ENCODE results near the gene FRMD6. TPM values are rescaled to one million over a fixed set of nuclear protein-coding genes. Genes with fewer than 3 reads are reported as not detected.

FRMD6 gene
- total RNA-seq, 1 donor from 2014 or later = 16.9 TPM

DNA sequence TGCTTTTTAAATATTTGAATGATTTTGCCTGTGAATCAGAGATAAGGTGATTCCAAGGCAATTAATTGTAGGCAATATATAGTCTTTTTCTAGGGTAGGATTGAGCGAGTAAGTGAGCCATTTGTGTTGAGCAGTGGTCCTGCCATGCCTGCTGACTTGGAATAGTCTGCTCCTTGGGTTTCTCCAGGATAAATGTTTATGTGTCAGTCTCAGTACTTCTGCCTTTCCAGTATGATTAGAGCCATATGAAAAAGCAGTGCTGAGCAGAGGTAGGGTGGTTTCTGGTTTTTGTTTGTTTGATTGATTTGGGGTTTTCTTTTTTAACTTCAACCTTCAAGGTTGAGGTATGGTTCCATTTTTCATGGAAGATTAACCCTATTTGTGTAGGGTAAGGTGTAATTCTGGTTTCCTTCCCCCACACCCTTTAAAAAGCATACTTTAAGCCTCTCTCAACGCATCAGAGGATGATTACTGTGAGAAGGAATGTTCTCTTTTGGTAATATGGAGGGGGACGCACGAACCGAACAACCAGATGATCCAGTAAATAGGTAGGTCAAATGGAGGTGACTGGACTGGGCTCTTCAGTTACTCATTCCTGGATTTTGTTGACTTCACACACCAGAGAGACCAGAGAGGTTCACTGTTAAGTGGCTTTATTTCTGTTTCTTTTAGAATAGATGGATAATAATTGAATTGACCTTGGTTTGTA is 22.7 kb downstream of the FRMD6 start:
- TF ChIP-seq, protein P1, sequence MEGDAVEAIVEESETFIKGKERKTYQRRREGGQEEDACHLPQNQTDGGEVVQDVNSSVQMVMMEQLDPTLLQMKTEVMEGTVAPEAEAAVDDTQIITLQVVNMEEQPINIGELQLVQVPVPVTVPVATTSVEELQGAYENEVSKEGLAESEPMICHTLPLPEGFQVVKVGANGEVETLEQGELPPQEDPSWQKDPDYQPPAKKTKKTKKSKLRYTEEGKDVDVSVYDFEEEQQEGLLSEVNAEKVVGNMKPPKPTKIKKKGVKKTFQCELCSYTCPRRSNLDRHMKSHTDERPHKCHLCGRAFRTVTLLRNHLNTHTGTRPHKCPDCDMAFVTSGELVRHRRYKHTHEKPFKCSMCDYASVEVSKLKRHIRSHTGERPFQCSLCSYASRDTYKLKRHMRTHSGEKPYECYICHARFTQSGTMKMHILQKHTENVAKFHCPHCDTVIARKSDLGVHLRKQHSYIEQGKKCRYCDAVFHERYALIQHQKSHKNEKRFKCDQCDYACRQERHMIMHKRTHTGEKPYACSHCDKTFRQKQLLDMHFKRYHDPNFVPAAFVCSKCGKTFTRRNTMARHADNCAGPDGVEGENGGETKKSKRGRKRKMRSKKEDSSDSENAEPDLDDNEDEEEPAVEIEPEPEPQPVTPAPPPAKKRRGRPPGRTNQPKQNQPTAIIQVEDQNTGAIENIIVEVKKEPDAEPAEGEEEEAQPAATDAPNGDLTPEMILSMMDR (IDR thresholded peaks at IDR 0.05; ENCODE audit: partially characterized antibody, unreplicated experiment) = no peak
- no peaks in the 10 kb centered on the region for H3K27me3 Mint-ChIP-seq (ENCODE audit: unreplicated experiment)
- DNase-seq = no peak
- H3K36me3 Mint-ChIP-seq (ENCODE audit: unreplicated experiment) = no peaks in the 10 kb centered on the region
- no peaks in the 10 kb centered on the region for H3K9me3 Mint-ChIP-seq (ENCODE audit: unreplicated experiment)
- no peak overlapping the region for H3K27ac Mint-ChIP-seq (ENCODE audit: unreplicated experiment)
- peaks cover 12% of the 10 kb centered on the region for H3K4me1 Mint-ChIP-seq (ENCODE audit: low read depth, unreplicated experiment)
- H3K4me3 Mint-ChIP-seq (ENCODE audit: unreplicated experiment) = no peak overlapping the region

DNA sequence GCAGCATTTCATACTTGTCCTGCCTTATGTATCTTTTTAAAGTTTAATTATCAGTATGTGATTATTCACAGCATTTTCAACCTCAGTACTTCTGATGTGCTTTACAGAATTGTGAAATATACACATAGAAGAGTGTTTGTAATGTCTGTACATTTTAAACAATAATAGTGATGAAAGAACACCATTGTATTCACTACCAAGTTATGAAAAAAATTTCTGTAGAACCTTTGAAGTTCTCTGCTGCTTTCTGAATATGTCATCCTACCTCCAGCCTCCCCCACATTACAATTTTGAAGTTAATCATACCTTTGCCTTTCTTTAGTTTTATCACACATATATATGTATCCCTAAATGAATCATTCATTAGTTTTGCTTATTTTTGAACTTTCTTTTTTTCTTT is 24.8 kb downstream of the FRMD6 start:
- no peak overlapping the region for H3K27ac Mint-ChIP-seq (ENCODE audit: unreplicated experiment)
- TF ChIP-seq, protein P1 (IDR thresholded peaks at IDR 0.05; ENCODE audit: partially characterized antibody, unreplicated experiment) = no peak
- no peaks in the 10 kb centered on the region for H3K9me3 Mint-ChIP-seq (ENCODE audit: unreplicated experiment)
- H3K4me3 Mint-ChIP-seq (ENCODE audit: unreplicated experiment) = no peak overlapping the region
- no peak for DNase-seq
- H3K36me3 Mint-ChIP-seq (ENCODE audit: unreplicated experiment) = no peaks in the 10 kb centered on the region
- peaks cover 14% of the 10 kb centered on the region for H3K4me1 Mint-ChIP-seq (ENCODE audit: low read depth, unreplicated experiment)
- no peaks in the 10 kb centered on the region for H3K27me3 Mint-ChIP-seq (ENCODE audit: unreplicated experiment)

DNA sequence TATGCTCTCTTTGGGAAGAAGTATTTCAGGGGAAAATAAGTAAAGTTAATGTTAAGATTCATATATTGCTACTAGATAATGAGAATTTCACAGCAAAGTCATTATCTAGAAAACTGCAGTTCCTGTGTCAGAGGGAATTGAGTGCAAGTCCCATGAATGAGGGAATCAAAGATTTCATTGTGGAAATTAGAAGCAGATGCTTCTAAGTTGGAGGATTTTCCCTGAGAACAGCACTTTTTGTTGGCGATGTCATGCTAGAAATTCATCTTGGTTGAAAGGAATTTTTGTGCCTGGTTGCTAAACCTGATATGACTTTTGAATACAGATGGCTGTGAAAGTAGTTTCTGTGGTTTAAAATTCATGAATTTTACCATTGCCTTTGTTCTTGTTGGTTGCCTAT is 25.6 kb downstream of the FRMD6 start:
- DNase-seq = no peak
- Mint-ChIP-seq H3K4me3 (ENCODE audit: unreplicated experiment) (no peak overlapping the region), H3K27ac (ENCODE audit: unreplicated experiment) (no peak overlapping the region), H3K36me3 (ENCODE audit: unreplicated experiment) (no peaks in the 10 kb centered on the region), H3K9me3 (ENCODE audit: unreplicated experiment) (no peaks in the 10 kb centered on the region), H3K4me1 (ENCODE audit: low read depth, unreplicated experiment) (peaks cover 14% of the 10 kb centered on the region), H3K27me3 (ENCODE audit: unreplicated experiment) (no peaks in the 10 kb centered on the region)
- TF ChIP-seq, protein P1 (IDR thresholded peaks at IDR 0.05; ENCODE audit: partially characterized antibody, unreplicated experiment) = no peak

DNA sequence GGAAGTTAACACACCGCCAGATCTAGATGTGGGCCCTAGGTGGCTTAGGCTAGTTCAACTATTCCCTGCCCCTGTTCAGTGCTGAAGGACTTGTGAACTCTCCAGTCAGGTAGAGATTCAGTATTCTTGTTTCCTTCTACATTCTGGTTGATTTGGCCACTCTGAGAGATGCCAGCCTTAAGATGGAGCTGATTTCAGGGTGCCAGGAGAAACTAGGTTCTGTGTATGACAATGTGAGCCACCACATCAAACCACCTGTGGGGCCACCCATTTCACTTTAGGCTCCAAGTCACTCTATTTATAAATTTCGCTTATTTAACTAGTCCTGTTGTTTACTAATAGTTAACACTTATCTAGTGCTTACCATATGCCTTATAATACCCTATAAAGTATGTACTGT is 26.0 kb downstream of the FRMD6 start:
- peaks cover 17% of the 10 kb centered on the region for H3K4me1 Mint-ChIP-seq (ENCODE audit: low read depth, unreplicated experiment)
- TF ChIP-seq, protein P1 (IDR thresholded peaks at IDR 0.05; ENCODE audit: partially characterized antibody, unreplicated experiment) = no peak
- H3K36me3 Mint-ChIP-seq (ENCODE audit: unreplicated experiment) = no peaks in the 10 kb centered on the region
- DNase-seq = no peak
- no peak overlapping the region for H3K27ac Mint-ChIP-seq (ENCODE audit: unreplicated experiment)
- H3K9me3 Mint-ChIP-seq (ENCODE audit: unreplicated experiment) = no peaks in the 10 kb centered on the region
- no peaks in the 10 kb centered on the region for H3K27me3 Mint-ChIP-seq (ENCODE audit: unreplicated experiment)
- H3K4me3 Mint-ChIP-seq (ENCODE audit: unreplicated experiment) = no peak overlapping the region

DNA sequence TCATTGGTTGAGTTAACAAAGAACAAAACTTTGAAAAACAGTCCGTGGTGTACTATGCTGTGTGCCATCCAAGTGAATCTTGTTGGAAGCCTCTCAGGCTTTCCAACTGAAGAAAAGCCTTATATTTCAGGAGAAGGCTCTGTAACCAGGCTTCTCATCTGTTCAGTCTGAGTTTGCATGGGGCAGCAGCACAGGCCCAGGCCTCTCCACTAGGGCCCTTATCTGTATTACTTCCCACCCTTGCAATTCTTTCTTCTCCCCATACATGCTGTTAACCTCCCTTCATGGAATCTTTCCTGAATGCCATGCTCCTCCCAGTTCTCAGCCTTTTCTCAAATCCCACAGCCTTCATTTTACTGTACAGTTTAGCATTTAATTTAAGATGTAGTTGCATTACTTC is 28.3 kb downstream of the FRMD6 start:
- Mint-ChIP-seq H3K9me3 (ENCODE audit: unreplicated experiment) (no peaks in the 10 kb centered on the region), H3K27me3 (ENCODE audit: unreplicated experiment) (no peaks in the 10 kb centered on the region), H3K4me3 (ENCODE audit: unreplicated experiment) (no peak overlapping the region), H3K27ac (ENCODE audit: unreplicated experiment) (no peak overlapping the region), H3K36me3 (ENCODE audit: unreplicated experiment) (no peaks in the 10 kb centered on the region), H3K4me1 (ENCODE audit: low read depth, unreplicated experiment) (peaks cover 15% of the 10 kb centered on the region)
- TF ChIP-seq, protein P1 (IDR thresholded peaks at IDR 0.05; ENCODE audit: partially characterized antibody, unreplicated experiment) = no peak
- no peak for DNase-seq

All from glutamatergic neuron (in vitro differentiated cells).